ENCODE data around the gene NCAM2. TPM values are rescaled to one million over a fixed set of nuclear protein-coding genes. Genes with fewer than 3 reads are reported as not detected.

The NCAM2 gene
- total RNA-seq, 2 donors from 2014 or later, result 5.5 to 7.0 TPM

- intact Hi-C loops (cut with DNase I), result no loop called here
- DNase-seq (ENCODE audit: low spot score), result no peak
Measured at GRCh38 chr21:21156957-21157356, 158.7 kb downstream of the NCAM2 start.

GRCh38 chr21:21158376-21158918 is 160.2 kb downstream of the NCAM2 start:
- intact Hi-C loops (cut with DNase I), result no loop called here
- peak; percentile 42 for DNase-seq (ENCODE audit: low spot score)

GRCh38 chr21:21159253-21159899 is 161.2 kb downstream of the NCAM2 start:
- DNase-seq (ENCODE audit: low spot score), result no peak
- intact Hi-C loops (cut with DNase I), result no loop called here

- intact Hi-C loops (cut with DNase I), result no loop called here
- DNase-seq (ENCODE audit: low spot score), result no peak
Measured at GRCh38 chr21:21162786-21163185, 164.6 kb downstream of the NCAM2 start.

DNA sequence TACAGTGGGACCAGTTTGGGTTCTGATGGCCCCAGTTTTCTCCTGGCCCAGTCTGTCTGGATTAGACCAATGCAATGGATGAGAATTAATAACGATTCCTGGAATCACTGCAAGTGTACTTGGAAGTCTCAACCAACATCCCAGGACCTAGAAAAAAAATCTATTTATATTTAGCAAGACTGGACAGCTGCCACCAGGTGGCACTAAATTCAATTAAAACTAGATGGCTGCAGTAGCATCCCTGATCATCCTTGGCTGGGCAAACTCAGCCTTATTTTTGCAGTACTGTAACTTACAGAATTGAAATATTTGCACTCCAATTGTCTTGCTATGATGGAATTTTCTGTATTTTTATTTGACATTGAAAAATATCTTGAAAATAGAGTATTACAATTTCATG is 165.7 kb downstream of the NCAM2 start:
- intact Hi-C loops (cut with DNase I), result no loop called here
- no peak for DNase-seq (ENCODE audit: low spot score)

- DNase-seq (ENCODE audit: low spot score), result no peak
- intact Hi-C loops (cut with DNase I), result no loop called here
Measured at GRCh38 chr21:21165063-21165645, 166.9 kb downstream of the NCAM2 start.

- intact Hi-C loops (cut with DNase I), result loop anchor here in 1 of 2 donors (1.0 kb wide), 1 partner anchor 15 kb away; no protein-coding TSS in a partner anchor
- DNase-seq (ENCODE audit: low spot score), result no peak
Measured at GRCh38 chr21:21174676-21175075, 176.5 kb downstream of the NCAM2 start.

DNA sequence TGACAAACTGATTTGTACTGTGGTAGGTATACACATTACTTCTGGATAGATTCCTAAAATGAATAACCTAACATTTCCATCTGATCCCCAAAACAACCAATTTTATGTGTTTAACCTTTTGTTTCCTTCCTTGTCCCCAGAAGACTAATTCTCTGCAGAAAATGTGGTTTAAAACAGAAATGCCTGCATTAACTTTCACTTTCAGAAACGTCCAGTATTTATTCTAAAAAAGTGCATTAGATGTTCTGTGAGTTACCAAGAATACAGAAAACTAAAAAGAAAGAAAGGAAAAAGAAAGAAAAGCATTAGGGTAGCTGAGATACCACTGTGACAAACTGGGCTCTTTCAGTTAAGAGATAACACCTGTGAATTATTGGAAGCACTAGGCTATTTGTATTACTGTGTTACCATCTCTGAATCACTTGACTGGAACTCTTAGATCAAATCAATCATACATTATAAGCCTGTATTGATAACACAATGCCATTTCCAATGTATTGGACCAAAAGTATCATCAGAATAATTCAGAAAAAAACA is 177.7 kb downstream of the NCAM2 start:
- no peak for DNase-seq (ENCODE audit: low spot score)
- intact Hi-C loops (cut with DNase I), result loop anchor here in 1 of 2 donors (1.0 kb wide), 1 partner anchor 13 kb away; no protein-coding TSS in a partner anchor

DNA sequence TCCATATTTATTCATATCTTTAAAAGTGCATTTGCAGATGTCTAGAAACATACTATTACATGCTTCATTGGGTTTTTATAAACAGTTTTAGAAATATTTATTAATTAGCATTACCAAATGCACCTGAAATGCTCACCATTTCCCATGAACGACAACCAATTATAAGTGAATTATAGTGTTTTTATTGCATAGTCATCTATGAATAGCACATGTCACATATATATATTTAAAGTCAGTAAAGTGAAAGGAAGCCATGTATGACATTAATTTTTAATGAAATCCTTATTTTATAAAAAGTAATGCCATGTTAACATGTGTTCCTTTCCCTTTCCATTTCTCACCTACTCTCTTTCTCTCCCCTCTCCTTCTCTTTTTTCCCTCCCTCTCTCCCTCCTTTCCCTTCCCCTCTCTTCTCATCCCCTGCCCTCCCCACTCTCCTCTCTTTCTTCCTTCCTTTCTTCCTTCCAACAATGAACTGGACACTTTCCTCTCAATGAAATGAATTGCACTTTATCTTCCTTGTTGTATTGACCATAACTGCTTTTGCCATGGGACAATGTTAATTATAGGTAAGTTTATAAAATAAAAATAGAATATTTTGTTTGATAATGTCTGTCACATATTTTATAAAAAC is 179.3 kb downstream of the NCAM2 start:
- intact Hi-C loops (cut with DNase I), result no loop called here

DNA sequence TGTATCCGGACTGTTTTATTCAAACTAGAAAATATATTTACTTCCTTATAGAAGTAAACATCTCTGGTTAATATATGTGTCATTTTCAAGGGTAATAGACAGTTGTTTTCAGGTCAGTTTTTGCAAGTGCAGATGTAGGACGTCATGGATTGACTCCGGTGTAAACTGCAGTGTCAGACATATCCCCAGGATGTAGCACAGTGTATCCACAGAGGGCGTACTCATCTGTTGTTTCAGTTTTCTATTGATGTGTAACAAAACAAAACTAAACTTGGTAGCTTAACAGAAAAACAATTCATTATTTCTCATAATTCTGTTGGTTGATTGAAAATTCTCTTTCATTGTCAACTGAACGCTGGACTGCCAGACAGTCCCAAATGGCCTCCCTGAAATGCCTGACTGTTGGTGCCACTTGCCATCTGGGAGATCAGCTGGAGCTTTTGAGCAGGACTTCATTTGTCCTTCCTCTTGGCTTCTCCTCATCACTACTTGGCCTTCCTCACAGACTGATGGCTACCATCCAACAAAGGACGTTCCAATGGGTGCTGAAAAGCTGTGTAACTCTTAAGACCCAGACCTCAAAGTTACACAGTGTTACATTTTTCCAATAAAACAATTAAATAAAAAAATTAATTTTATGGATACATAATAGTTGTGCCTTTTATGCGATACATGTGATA is 181.6 kb downstream of the NCAM2 start:
- intact Hi-C loops (cut with DNase I), result no loop called here
- DNase-seq (ENCODE audit: low spot score), result no peak

More for the DNA sequence above, 179.3 kb downstream of the NCAM2 start:
- no peak for DNase-seq (ENCODE audit: low spot score)

- DNase-seq (ENCODE audit: low spot score), result no peak
- intact Hi-C loops (cut with DNase I), result no loop called here
Measured at GRCh38 chr21:21182401-21183010, 184.3 kb downstream of the NCAM2 start.

- DNase-seq (ENCODE audit: low spot score), result no peak
- intact Hi-C loops (cut with DNase I), result no loop called here
Measured at GRCh38 chr21:21183092-21183491, 184.9 kb downstream of the NCAM2 start.

GRCh38 chr21:21184771-21185528 is 186.7 kb downstream of the NCAM2 start:
- DNase-seq (ENCODE audit: low spot score), result no peak
- intact Hi-C loops (cut with DNase I), result no loop called here

GRCh38 chr21:21187579-21187978 is 189.4 kb downstream of the NCAM2 start:
- intact Hi-C loops (cut with DNase I), result no loop called here
- DNase-seq (ENCODE audit: low spot score), result no peak

- no peak for DNase-seq (ENCODE audit: low spot score)
- intact Hi-C loops (cut with DNase I), result loop anchor here in 1 of 2 donors (1.0 kb wide), 1 partner anchor 13 kb away; no protein-coding TSS in a partner anchor
Measured at GRCh38 chr21:21188513-21189195, 190.4 kb downstream of the NCAM2 start.

- intact Hi-C loops (cut with DNase I), result no loop called here
Measured at GRCh38 chr21:21195417-21195943, 197.3 kb downstream of the NCAM2 start.

GRCh38 chr21:21196087-21196486 is 197.9 kb downstream of the NCAM2 start:
- no peak for DNase-seq (ENCODE audit: low spot score)
- intact Hi-C loops (cut with DNase I), result no loop called here

More at GRCh38 chr21:21195417-21195943, 197.3 kb downstream of the NCAM2 start:
- DNase-seq (ENCODE audit: low spot score), result no peak

GRCh38 chr21:21196848-21197247 is 198.6 kb downstream of the NCAM2 start:
- no peak for DNase-seq (ENCODE audit: low spot score)
- intact Hi-C loops (cut with DNase I), result no loop called here
